ENCODE measurements around the gene ATP6V0E2. TPM values are rescaled to one million over a fixed set of nuclear protein-coding genes. Genes with fewer than 3 reads are reported as not detected.
A peak's percentile ranks its signal among the peaks of the same experiment; 100 is the strongest.
"Not testable (repeated sequence)": the region's sequence is repeated elsewhere in the genome, so short reads cannot be mapped to it uniquely, and the experiment has no call there.

ATP6V0E2 gene
- total RNA-seq, 1 donor from 2014 or later = 4.8 TPM

DNA sequence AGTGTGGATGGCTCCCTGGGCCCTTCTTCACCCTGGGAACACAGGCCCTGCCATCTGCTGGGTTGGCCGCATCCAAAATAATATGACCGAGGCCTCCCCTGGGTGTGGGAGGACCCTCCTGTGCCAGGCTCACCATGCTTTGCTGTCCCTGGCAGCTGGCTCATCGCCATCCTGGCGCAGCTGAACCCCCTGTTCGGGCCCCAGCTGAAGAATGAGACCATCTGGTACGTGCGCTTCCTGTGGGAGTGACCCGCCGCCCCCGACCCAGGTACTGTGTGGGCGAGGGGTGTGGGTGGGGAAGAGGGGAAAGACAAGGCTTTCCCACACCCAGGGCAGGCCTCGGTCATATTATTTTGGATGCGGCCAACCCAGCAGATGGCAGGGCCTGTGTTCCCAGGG is 4.8 kb downstream of the ATP6V0E2 start:
- DNase-seq (ENCODE audit: low spot score) = no peak

DNA sequence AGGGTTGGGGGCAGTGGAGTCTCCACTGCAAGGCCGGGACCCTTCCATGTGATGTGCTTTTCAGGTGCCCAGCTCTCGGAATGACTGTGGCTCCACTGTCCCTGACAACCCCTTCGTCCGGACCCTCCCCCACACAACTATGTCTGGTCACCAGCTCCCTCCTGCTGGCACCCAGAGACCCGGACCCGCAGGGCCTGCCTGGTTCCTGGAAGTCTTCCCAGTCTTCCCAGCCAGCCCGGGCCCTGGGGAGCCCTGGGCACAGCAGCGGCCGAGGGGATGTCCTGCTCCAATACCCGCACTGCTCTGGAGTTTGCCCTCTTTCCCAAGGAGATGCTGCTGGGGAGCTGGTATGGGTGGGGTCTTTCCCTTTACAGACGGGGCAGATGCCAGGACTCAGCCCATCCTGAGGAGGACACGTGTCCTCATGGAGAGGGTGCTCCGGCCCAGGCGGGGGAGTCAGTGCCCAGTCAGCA is 5.5 kb downstream of the ATP6V0E2 start:
- no peak for DNase-seq (ENCODE audit: low spot score)

GRCh38 chr7:149879766-149880637 is 6.2 kb downstream of the ATP6V0E2 start:
- DNase-seq (ENCODE audit: low spot score) = no peak

- DNase-seq (ENCODE audit: low spot score) = peak; percentile 17
These were observed 7.0 kb downstream of the ATP6V0E2 start for GRCh38 chr7:149880638-149881311.

GRCh38 chr7:149881328-149882247 is 7.8 kb downstream of the ATP6V0E2 start:
- DNase-seq (ENCODE audit: low spot score) = no peak

- no peak for DNase-seq (ENCODE audit: low spot score)
These were observed 8.7 kb downstream of the ATP6V0E2 start for GRCh38 chr7:149882248-149883047.

DNA sequence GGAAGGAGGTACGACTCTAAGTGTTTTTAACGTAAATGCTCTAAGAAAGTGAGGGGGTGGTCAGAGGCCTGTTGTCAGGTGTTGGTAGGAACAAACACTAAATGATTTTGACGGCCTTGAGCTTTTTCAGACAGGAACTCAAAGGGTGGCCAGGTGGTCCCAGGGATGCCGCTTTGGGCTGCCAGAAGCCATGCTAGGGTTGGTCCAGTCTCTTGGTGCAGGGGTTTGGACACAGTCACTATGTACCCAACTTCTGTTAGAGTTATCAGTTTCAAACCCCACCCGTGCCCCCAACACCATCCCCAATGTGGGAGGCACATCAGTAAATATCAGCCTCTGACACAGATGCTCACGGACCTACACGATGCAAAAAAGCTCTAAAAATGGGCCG is 9.3 kb downstream of the ATP6V0E2 start:
- DNase-seq (ENCODE audit: low spot score) = no peak

DNA sequence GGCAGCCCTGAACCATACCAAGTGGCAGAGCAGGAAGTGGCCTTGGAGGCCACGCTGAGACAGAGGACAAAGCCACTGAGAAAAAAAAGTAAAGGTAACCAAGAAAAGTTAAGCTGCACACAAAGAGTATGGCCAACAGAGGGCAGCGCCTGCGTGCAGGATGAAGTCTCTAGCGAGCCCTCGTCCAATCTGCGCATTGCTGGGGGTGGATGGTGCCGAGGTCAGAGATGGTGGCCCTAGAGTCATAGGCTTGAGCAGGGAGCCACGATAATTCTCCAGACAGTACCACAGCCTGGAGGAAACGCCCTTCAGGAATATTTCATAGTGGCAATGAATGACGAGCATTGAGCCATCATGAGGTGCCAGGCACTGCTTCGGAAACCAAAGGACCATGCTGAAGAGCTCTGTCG is 9.7 kb downstream of the ATP6V0E2 start:
- DNase-seq (ENCODE audit: low spot score) = peak; percentile 27

DNA sequence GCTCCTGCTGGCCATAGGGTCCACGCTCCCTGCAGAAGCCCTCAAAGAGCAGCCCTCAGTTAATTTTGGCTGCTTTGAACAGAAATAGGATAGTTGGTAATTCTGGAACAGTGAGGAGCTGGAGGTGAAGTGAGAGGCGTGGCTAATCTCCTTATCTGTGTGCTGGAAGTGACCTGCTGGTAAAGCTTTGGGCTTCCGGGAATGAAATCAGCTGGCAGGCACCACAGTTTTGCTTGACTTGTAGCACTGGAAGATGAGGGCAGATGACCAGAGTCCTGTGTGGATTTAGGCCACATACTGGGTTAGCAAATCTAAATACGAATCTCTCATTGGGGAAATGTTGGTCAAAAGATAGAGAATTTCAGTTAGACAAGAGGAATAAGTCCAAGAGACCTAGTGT is 10.2 kb downstream of the ATP6V0E2 start:
- no peak for DNase-seq (ENCODE audit: low spot score)

DNA sequence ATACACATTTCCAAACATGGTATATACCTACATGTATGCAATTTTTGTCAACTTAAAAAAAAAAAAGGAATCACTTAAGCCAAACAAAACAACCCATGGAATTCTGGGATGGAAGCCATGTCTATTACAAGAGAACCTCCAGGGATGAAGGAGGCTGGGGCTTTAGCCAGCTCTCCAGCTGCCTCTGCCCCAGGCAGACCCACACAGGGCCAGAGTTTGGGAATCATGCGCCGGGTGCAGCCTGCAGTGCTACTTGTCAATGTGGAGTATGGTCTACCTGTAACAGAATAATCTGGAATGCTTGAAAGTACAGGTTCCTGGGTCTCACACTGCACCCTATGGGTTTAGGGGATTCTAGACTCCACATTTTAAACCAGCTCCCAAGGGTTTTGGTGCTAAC is 10.8 kb downstream of the ATP6V0E2 start:
- DNase-seq (ENCODE audit: low spot score) = no peak

DNA sequence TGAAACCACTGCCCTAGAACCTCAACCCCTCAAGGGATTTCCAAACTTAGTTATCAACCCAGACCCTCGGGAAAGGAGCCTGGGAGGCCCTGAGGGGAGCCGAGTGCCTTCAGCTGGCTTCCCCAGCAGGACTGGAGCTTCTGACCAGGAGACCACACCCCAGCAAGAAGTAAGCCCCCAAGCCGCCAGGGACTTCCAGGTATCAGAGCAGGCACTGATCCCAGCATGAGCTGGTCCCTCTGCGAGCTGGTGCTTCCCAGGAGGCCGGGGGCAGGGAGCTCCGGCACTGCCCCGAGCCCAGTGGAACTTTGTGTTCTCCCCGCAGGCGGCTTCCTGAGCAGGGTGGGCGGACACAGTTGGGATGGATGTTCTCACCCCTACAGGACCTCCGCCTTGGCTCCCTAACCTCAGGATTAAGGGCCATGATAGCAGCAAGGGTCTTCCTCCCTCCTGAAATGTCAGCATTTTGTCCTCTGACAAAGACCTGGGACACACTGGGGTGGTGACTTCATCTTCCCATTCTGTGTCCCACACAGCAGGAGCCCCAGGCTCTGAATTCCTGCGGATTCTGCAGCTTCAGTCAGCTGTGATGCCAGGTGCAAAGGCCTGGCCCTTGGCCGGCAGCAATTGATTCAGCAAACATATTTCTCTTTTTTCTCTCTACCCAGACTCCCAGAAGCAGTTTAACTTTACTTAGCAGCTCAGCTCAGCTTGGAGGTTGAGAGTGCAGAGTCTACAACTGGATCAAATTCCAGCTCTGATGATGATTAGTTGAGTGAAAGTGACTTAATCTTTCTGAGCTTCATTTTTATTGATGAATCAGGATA is 11.6 kb downstream of the ATP6V0E2 start:
- no peak for DNase-seq (ENCODE audit: low spot score)

- no peak for DNase-seq (ENCODE audit: low spot score)
These were observed 12.2 kb downstream of the ATP6V0E2 start for GRCh38 chr7:149886018-149886415.

- DNase-seq (ENCODE audit: low spot score) = no peak
These were observed 13.5 kb downstream of the ATP6V0E2 start for GRCh38 chr7:149887311-149887710.

GRCh38 chr7:149890715-149891114 is 16.9 kb downstream of the ATP6V0E2 start:
- DNase-seq (ENCODE audit: low spot score) = not testable (repeated sequence)

DNA sequence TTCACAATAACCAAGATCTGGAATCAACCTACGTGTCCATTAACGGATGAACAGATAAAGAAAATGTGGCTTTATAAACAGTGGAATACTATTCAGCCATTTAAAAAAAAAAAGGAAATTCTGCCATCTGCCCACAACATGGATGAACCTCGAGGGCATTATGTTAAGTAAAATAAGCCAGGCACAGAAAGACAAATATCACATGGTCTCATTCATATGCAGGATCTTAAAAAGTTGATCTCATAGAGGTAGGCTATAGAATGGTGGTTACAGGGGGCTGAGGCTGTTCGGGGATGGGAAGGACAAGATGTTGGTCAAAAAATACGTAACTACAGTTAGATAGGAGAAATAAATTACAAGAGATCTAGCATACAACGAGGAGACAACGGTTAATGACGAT is 21.2 kb downstream of the ATP6V0E2 start:
- not testable (repeated sequence) for DNase-seq (ENCODE audit: low spot score)

DNA sequence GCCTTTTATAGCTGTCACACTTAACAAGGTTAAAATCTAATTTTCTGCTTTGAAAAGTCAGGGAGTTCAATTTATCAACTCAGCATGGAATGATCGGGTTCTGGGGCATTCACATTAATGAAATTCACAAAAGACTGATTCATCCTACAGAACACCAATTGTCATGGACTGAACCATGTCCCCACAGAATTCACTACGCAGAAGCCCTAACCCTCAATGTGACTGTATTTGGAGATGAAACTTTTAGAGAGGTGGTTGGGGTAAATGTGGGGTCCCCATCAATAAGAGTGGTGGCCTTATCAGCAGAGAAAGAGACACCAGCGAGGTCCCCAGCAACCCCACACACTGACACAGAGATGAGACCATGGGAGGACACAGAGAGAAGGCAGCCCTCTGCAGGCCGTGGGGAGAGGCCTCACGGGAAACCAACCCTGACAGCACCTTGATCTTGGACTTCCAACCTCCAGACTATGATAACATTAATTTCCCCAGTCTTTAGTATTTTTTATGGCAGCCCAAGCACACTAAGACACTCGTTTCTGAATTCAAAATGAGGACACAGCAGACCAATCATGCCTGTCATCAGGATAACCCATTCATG is 34.1 kb downstream of the ATP6V0E2 start:
- not testable (repeated sequence) for DNase-seq (ENCODE audit: low spot score)

GRCh38 chr7:149910219-149910618 is 36.5 kb downstream of the ATP6V0E2 start:
- DNase-seq (ENCODE audit: low spot score) = not testable (repeated sequence)

- DNase-seq (ENCODE audit: low spot score) = not testable (repeated sequence)
These were observed 38.4 kb downstream of the ATP6V0E2 start for GRCh38 chr7:149912126-149912525.

- not testable (repeated sequence) for DNase-seq (ENCODE audit: low spot score)
These were observed 52.6 kb downstream of the ATP6V0E2 start for GRCh38 chr7:149926414-149926813.

All from umbilical cord (tissue), 2 donors.